ENCODE results near the gene NELL1.

Gene NELL1

DNA sequence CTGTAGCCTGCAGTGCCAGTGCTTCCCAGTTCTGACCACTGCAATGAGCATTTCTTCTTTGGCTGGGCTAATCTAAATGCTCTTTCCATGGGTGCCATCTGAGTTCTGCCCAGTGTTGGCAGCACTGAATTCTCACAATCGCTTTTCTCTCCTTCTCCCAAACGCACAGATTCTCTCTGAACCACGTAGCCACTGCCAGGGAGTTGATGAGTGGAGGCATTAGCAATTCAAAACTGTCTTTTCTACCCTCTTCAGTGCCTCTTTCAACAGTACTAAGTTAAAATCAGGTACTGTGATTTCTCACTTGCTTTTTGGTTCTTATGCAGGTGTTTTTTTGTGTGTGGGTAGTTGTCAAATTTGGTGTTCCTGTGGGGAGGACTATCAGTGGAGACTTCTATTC is 778.5 kb downstream of the NELL1 start:
- DNase-seq = no peak

DNA sequence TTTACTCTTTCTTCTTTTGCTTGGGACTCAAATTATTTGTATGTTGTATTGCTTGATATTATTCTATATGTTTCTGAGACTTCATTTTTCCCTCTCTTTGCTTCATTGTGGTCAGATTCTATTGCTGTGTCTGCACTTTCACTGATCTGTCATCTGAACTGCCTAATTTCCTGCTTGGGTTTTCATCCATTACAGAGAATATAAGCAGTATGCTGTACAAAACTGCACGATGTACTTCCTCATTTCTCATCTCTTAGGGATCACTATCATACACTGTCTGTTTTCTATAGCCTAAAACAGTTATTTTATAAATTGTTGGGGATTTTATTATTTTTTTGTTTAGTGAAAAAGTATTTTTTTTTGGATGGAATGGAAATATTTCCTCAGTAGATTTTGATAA is 786.8 kb downstream of the NELL1 start:
- no peak for DNase-seq

GRCh38 chr11:21460082-21460481 is 790.7 kb downstream of the NELL1 start:
- DNase-seq = no peak

DNA sequence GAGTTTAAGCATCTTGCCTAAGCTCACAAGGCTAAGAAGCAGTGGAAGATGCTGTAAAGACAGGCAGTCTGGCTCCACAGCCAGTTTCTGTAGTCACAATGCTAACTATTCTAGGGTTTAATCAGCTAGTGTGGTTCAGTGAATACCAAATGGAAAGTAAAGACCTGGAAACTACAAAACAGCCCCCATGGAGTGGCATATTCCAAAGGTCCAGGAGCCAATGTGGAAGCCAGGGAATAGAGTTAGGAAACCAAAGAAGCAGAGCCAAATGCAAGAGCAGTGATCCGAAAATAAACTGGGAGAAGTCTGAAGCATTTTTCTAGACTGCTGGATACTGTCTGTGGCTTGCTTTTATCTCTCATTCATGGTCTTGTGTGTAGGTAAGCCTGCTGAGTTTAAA is 792.3 kb downstream of the NELL1 start:
- DNase-seq = no peak

DNA sequence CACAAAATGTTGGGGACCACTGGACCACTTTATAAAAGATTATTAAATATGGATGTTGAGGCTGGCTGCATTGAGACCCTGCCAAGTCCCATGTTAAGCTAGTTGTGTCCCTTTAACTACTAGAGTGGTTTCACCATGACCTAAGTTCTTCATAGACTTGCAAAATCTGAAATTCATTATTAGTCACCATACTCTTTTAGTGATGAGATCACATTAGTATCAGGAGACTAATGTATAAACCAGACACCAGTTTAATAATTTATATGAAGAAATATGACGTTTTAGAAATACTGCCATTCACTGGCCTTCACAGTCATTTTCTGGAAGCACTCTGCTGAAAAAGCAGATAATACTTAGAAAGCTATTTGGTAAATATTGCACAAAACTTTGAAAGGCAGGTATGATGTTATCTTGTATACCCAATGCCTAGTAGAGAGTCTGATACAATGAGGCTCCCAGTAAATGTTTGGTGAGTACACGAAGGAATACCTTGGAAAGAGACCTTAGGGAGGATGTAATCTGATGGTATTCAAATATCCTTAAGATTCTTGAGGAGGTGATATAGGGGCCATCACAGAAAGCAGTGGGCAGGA is 795.3 kb downstream of the NELL1 start:
- DNase-seq = no peak

DNA sequence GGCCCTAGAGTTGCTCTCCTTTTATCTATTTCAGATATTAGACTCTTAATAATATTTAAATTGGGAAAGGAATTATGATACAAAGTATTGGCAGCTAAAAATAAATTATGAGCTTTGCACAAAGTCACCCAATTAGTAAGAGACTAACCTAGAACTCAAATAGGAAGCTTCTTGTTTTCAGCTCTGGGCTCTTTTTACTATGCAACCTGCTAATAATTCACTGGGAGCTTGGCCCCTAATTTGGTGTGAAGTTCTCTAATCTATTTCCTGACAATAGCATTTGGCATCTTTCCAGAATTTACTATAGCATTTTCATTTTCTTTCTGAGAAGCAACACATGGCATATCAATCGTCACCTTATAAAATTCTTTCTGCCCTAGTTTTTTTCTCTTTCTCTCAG is 795.8 kb downstream of the NELL1 start:
- DNase-seq = no peak

DNA sequence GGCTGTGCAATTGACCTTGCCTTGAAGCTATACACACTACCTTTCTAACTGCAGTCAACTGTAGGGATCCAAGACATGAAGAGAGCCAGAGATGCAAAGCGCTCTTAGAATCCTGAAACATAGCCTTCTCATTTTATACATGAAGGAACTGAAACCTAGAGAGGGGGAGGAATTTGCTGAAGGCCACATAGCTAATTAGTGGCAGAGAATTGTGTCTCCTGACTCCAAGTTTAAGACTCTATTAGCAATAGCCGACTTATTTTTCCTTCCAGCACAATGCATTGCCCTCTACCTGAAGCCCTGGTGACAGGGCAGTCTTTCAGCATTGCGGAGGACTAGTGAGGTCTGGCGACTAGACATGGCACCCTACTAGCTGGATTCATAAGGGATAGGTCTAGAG is 796.5 kb downstream of the NELL1 start:
- DNase-seq = no peak

GRCh38 chr11:21470521-21470920 is 801.1 kb downstream of the NELL1 start:
- no peak for DNase-seq

GRCh38 chr11:21472261-21472660 is 802.9 kb downstream of the NELL1 start:
- no peak for DNase-seq

DNA sequence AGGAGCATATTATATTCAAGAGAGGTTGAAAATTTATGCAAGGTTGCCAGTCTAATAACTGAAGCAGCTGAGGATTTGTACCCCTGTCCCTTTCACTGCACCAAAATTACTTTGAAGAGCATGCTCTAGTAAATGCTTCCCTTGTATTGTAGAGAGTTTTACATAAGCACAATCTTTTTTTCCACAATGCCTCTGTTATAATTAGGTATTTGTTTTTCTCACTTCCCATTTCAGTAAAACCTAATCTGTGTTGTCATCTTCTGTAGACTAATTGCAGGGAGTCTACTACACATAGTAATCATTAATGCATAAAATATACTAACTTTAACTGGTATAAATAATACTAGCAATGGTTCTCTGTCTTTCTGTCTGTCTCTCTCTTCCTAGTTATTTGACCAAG is 805.1 kb downstream of the NELL1 start:
- DNase-seq = no peak

- DNase-seq = no peak
Observed at GRCh38 chr11:21475276-21475675, 805.9 kb downstream of the NELL1 start.

- no peak for DNase-seq
Observed at GRCh38 chr11:21476588-21476987, 807.2 kb downstream of the NELL1 start.

DNA sequence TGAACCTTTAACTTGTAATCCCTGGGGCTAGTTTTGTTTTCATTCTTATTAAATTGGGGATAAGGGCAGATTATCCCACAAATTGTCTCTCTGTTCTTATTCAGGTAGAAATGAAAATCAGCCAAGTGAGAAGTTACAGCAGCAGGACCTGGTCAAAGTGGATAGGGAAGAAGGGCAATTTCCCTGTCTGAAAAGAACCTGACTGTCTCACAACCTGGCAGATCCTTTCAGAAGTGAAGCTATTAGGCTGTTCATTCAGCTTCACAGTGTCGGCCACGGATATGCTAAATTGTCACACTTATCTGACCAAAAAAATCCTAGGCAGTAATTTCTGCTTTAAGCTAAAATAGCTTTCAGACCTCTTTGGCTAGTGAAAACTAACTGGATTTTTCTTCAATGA is 810.9 kb downstream of the NELL1 start:
- DNase-seq = no peak

- DNase-seq = no peak
Observed at GRCh38 chr11:21481255-21481654, 811.9 kb downstream of the NELL1 start.

DNA sequence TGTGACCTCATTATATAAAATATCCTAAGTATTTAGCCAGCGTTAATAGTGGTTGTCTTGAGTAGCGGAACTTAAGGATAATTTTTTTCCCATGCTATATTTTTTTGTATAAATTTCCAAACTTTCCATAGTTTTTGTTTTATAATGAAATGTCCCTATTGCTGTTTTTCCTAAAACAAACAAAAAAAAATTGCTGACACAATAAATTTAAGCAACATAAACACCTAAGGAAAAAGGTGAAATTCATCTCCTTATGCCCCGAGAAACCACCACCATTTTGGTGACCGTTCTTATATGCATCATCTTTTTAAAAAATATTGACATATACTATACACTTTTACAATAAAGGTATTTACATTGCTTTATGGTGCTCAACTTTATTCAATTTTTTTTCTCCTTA is 814.7 kb downstream of the NELL1 start:
- no peak for DNase-seq

DNA sequence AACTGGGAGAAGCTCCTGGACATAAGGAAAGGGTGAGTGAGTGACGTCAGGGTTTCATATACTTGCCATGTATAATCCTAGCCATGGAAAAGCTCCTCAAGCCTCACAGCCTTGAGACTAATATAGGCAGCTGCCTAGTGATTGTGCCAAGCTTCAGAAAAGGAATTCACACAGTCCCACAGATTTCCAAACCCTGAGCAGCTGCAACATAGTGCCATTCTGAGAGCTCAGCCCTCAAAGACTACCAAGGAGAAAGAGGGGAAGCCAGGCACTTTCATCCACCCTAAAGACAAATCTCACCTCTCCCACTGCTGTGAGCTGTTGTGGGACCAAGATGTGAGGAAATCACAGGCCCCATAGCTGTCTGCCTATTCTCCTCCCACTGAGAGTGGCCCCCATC is 815.6 kb downstream of the NELL1 start:
- DNase-seq = no peak

DNA sequence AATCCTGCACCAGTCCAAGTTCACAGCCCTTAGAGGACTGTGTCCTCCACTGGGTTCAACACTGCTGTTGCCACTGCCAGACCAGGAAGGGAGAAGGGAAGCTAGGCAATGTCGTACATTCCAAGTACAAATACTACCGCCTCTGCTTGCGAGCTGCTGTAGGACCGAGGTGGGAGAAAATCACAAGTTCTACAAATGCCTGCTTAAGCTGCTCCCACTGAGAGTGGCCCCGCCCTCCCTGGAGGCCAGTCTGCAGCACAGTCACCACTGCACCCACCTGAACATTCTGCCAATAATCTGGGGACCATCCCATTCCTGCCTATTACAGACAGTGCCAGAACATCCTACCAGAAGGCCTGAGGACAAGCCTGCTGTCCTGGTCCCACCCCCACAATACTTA is 816.0 kb downstream of the NELL1 start:
- no peak for DNase-seq

DNA sequence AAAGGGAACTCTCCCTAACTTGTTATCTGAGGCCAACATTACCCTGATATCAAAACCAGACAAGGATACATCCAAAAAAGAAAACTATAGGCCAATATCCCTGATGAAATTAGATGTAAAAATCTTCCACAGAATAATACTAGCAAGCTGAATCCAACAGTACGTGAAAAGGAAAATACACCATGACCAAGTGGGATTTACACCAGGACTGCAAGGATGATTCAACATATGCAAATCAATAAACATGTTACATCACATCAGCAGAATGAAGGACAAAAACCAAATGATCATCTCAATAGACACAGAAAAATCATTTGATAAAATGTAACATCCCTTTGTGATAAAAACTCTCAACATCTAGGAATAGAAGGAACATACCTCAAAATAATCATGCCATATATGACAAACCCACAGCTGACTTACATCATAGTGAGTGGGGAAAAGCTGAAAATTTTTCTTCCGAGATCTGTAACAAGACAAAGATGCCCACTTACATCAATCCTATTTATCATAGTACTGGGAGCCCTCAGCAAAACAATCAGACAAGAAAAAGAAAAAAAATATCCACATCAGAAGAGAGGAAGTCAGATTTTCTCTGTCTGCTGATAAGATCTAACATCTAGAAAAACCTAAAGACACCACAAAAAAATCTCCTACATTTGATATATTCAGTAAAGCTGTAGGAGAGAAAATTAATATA is 820.2 kb downstream of the NELL1 start:
- DNase-seq = no peak

DNA sequence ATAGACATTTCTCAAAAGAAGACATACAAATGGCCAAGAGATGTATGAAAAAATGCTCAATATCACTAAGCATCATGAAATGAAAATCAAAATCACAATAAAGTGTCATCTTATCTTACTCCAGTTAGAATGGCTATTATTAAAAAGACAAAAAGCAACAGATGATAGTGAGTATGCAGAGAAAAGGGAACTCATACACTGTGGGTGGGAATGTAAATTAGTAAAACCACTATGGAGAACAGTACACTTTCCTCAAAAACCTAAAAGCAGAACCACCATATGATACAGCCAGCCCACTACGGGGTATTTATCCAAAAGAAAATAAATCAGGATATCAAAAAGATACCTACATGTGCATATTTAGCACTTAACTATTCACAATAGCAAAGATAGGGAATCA is 823.5 kb downstream of the NELL1 start:
- DNase-seq = no peak

DNA sequence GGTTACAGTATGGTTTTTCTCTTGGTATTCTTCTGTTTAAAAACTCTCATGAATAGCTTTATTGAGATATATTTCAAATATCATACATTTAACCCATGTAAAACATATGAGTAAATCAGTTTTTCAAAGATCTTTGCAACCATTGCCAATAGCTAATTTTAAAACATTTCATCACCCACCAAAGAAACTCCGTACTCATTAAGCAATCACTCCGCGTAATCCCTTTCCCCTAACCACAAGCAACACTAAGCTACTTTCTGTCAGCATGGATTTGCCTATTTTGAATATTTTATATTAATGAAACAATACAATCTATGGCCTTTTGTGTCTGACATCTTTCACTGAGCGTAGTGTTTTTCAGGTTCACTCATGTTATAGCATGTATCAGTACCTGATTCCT is 825.6 kb downstream of the NELL1 start:
- DNase-seq = no peak

- no peak for DNase-seq
Observed at GRCh38 chr11:21495879-21496278, 826.5 kb downstream of the NELL1 start.

DNA sequence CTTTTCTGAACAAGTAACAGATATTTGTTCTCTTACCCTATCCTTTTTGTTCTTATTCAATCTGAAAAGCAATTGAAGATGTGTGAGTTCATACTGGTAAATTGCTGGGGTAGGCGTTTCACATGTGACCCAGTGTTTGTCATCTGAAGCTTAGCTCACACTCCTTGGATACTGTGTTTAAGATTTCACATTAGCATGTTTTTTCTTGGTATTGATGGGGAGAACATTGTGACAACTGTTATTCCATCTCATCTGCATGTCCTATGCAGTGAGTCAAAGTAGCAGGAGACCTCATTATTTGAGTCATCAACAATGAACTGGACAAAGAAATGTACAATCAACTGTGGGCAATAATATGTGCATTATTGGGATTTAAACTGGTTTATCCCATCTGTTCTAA is 831.9 kb downstream of the NELL1 start:
- no peak for DNase-seq

GRCh38 chr11:21505070-21505469 is 835.7 kb downstream of the NELL1 start:
- DNase-seq = no peak

DNA sequence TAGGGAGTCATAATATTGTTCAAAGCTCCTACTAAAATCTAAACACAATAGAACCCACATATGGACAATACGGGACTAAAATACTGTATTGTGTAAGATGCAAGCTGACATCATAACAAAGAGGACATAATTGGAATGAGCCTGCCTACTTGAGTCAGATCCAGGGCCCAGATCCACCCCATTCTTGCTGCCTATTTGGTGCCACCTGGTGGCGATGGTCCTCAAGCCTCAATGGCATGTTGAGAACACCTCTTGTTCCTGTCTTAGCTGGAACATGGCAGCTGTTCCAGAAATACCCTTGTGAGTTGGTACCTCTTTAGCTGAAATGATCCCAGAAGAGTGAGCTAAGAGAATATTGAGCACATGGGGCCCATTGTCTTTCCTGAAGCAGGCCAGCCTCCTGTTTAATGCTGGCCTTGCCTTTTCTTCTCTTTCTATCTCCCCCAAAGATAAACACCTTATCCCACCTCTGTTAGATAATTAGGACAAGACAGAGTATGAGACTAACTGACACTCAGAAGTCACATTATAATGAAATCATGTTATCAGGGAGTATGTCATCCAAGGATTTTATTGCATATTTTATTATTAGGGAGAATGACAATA is 842.6 kb downstream of the NELL1 start:
- no peak for DNase-seq

DNA sequence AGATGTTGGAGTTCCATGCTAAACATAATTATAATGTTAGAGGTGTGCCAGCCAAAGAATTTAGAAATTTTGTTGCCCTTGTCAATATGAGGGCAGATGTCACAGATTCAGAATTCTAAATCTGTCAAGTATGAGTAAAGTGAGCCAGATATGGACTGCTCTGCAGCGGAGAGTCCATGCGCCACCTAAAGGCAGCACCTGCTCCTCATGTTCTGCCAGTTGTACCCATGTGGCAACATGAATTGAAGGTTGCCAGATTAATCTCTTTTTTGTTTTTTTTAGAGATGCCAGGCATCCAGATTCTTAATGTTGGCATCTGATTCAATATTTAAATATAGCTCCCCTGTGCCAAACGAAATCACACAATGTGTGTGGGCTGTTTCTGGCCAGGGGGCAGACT is 844.9 kb downstream of the NELL1 start:
- no peak for DNase-seq
